GM12892 (cell line): ENCODE measurements around the gene POU2F1.

Experiments used
- DNase-seq: peaks from one replicate; pipeline ENCODE4 v3.0.0; 2011; ENCODE audit not compliant: insufficient read length
- FAIRE-seq: peaks from 2 replicates; lab custom pipeline; 2011; peaks lifted over from hg19 to GRCh38; lab: Jason Lieb, UNC
- POLR2A ChIP-seq: IDR thresholded peaks from 2 replicates; pipeline ENCODE4 v1.6.1; 2011; ENCODE audit warnings: low read depth, low read length, control low read depth
- POLR2AphosphoS5 ChIP-seq: IDR thresholded peaks from 2 replicates; pipeline ENCODE4 v1.6.1; 2011; ENCODE audit warnings: low read depth, low read length, control low read depth
- TAF1 ChIP-seq: IDR thresholded peaks from 2 replicates; pipeline ENCODE4 v1.6.1; 2011; ENCODE audit warnings: low read depth, mild to moderate bottlenecking, control low read depth, low read length, borderline replicate concordance

Gene POU2F1

GRCh38 chr1:167432780-167433179, 212.1 kb downstream of the POU2F1 start:
- FAIRE-seq: no peak
- DNase-seq: no peak
- TF ChIP-seq POLR2AphosphoS5 (no peak), POLR2A (no peak), TAF1 (no peak)

GRCh38 chr1:167433884-167434283, 213.2 kb downstream of the POU2F1 start:
- DNase-seq (no peak), FAIRE-seq (no peak)
- TF ChIP-seq POLR2A (no peak), TAF1 (no peak), POLR2AphosphoS5 (no peak)

GRCh38 chr1:167434306-167434705, 213.6 kb downstream of the POU2F1 start:
- TF ChIP-seq POLR2A: no peak
- TF ChIP-seq POLR2AphosphoS5: no peak
- no peak for TF ChIP-seq TAF1
- FAIRE-seq (no peak), DNase-seq (no peak)

GRCh38 chr1:167435484-167435883, 214.8 kb downstream of the POU2F1 start:
- no peak for FAIRE-seq
- no peak for TF ChIP-seq POLR2AphosphoS5
- TF ChIP-seq POLR2A: no peak
- TF ChIP-seq TAF1: no peak
- DNase-seq: no peak

GRCh38 chr1:167438171-167439138, 217.8 kb downstream of the POU2F1 start:
- TF ChIP-seq POLR2A (no peak), TAF1 (no peak), POLR2AphosphoS5 (no peak)

GRCh38 chr1:167439301-167439988, 218.8 kb downstream of the POU2F1 start:
- DNase-seq: peak; percentile 54

More at GRCh38 chr1:167438171-167439138, 217.8 kb downstream of the POU2F1 start:
- DNase-seq: no peak
- no peak for FAIRE-seq

GRCh38 chr1:167440345-167440744, 219.7 kb downstream of the POU2F1 start:
- DNase-seq (no peak), FAIRE-seq (no peak)
- TF ChIP-seq POLR2AphosphoS5: no peak
- no peak for TF ChIP-seq TAF1
- TF ChIP-seq POLR2A: no peak

More at GRCh38 chr1:167439301-167439988, 218.8 kb downstream of the POU2F1 start:
- TF ChIP-seq POLR2A: no peak
- FAIRE-seq: no peak

- DNase-seq (no peak), FAIRE-seq (no peak)
- TF ChIP-seq POLR2A (no peak), POLR2AphosphoS5 (no peak), TAF1 (no peak)
Observed at GRCh38 chr1:167440776-167441175, 220.1 kb downstream of the POU2F1 start.

GRCh38 chr1:167441222-167441621, 220.5 kb downstream of the POU2F1 start:
- FAIRE-seq: no peak
- TF ChIP-seq TAF1: no peak
- no peak for TF ChIP-seq POLR2A
- no peak for TF ChIP-seq POLR2AphosphoS5
- DNase-seq: no peak

GRCh38 chr1:167442142-167442848, 221.6 kb downstream of the POU2F1 start:
- FAIRE-seq (peak; percentile 87), DNase-seq (peak; percentile 85)
- no peak for TF ChIP-seq TAF1
- no peak for TF ChIP-seq POLR2A
- no peak for TF ChIP-seq POLR2AphosphoS5

GRCh38 chr1:167442854-167443565, 222.3 kb downstream of the POU2F1 start:
- FAIRE-seq: no peak
- no peak for TF ChIP-seq POLR2A
- TF ChIP-seq TAF1: no peak
- no peak for TF ChIP-seq POLR2AphosphoS5
- DNase-seq: no peak

- FAIRE-seq: no peak
Observed at GRCh38 chr1:167443757-167444156, 223.1 kb downstream of the POU2F1 start.

More at GRCh38 chr1:167443757-167444156, 223.1 kb downstream of the POU2F1 start:
- TF ChIP-seq TAF1 (no peak), POLR2A (no peak), POLR2AphosphoS5 (no peak)
- DNase-seq: no peak
